ENCODE results near the gene SNRK.

DNA sequence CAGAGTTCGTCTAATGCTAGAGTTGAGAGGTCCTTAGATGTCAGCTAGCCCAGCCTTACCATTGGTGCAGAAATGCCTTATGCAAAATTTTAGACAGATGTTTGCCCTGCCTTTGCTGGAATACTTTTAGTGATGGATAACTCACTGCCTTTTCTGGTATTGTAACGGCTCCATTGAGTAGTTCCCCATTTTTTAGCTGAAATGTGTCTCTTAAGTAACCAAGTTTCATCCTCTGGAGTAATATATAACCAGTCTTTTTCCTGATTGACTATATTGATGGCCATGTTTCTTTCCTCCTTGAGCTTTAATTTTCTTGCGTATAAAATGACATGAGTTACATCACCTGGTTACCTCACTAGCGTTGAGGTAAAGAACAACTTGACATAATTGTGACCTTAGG is 45.0 kb downstream of the SNRK start:
- TF ChIP-seq, protein P1, sequence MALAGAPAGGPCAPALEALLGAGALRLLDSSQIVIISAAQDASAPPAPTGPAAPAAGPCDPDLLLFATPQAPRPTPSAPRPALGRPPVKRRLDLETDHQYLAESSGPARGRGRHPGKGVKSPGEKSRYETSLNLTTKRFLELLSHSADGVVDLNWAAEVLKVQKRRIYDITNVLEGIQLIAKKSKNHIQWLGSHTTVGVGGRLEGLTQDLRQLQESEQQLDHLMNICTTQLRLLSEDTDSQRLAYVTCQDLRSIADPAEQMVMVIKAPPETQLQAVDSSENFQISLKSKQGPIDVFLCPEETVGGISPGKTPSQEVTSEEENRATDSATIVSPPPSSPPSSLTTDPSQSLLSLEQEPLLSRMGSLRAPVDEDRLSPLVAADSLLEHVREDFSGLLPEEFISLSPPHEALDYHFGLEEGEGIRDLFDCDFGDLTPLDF (CRISPR knock-in tag; IDR thresholded peaks at IDR 0.05), result no peak
- TF ChIP-seq ARNT (IDR thresholded peaks at IDR 0.05) (no peak), ZNF292 (CRISPR knock-in tag; IDR thresholded peaks at IDR 0.05; ENCODE audit: borderline replicate concordance, low read depth) (no peak), ZNF350 (CRISPR knock-in tag; IDR thresholded peaks at IDR 0.05; ENCODE audit: borderline replicate concordance, low read depth) (no peak), MTA3 (CRISPR knock-in tag; IDR thresholded peaks at IDR 0.05) (no peak), POLR2G (IDR thresholded peaks at IDR 0.05; ENCODE audit: low read depth, low read length) (no peak)

All from HepG2 (cell line).